ENCODE data around the gene DPP10. TPM values are rescaled to one million over a fixed set of nuclear protein-coding genes. Genes with fewer than 3 reads are reported as not detected.
"Not testable (repeated sequence)": the region's sequence is repeated elsewhere in the genome, so short reads cannot be mapped to it uniquely, and the experiment has no call there.

Gene DPP10
- total RNA-seq, 3 donors from 2014 or later (not counting 1 experiment from before 2014, with no cell fraction given), result not detected

GRCh38 chr2:115427436-115427835 is 985.0 kb downstream of the DPP10 start:
- no peaks in the 10 kb centered on the region for H3K27me3 Mint-ChIP-seq (ENCODE audit: low read depth in 2 of 2)
- Histone ChIP-seq H3K27me3 (ENCODE audit: control insufficient read depth, insufficient read depth, low read length) (no peaks in the 10 kb centered on the region), H3K27ac (ENCODE audit: low read length) (no peak overlapping the region), H3K36me3 (ENCODE audit: control insufficient read depth, insufficient read depth, low read length) (no peaks in the 10 kb centered on the region), H3K4me1 (ENCODE audit: control insufficient read depth, insufficient read depth, low read length) (no peaks in the 10 kb centered on the region), H3K9me3 (ENCODE audit: control insufficient read depth, insufficient read depth, low read length) (peaks cover 11% of the 10 kb centered on the region), H3K4me3 (ENCODE audit: low read length) (no peak overlapping the region)
- no peak for TF ChIP-seq CTCF (IDR thresholded peaks at IDR 0.05)
- 75% methylated on average over 1 of the region's 1 CpG for WGBS (ENCODE audit: insufficient coverage)
- intact Hi-C loops (cut with micrococcal nuclease), result no loop called here
- H3K27ac Mint-ChIP-seq, result no peak overlapping the region
- DNase-seq (no peak), ATAC-seq (no peak)
- peaks cover 20 to 25% of the 10 kb centered on the region in 2 donors for H3K9me3 Mint-ChIP-seq
- peaks cover 6% of the 10 kb centered on the region for H3K36me3 Mint-ChIP-seq
- H3K4me3 Mint-ChIP-seq, result no peak overlapping the region
- no peaks in the 10 kb centered on the region for H3K4me1 Mint-ChIP-seq

- H3K27ac ChIP-seq (ENCODE audit: low read length); H3K4me1 Mint-ChIP-seq; intact Hi-C loops (cut with micrococcal nuclease); H3K27me3 Mint-ChIP-seq (ENCODE audit: low read depth in 2 of 2); H3K4me1 ChIP-seq (ENCODE audit: control insufficient read depth, insufficient read depth, low read length); H3K9me3 ChIP-seq (ENCODE audit: control insufficient read depth, insufficient read depth, low read length); H3K36me3 Mint-ChIP-seq; H3K4me3 ChIP-seq (ENCODE audit: low read length); H3K27ac Mint-ChIP-seq; H3K27me3 ChIP-seq (ENCODE audit: control insufficient read depth, insufficient read depth, low read length); H3K36me3 ChIP-seq (ENCODE audit: control insufficient read depth, insufficient read depth, low read length); H3K4me3 Mint-ChIP-seq; DNase-seq; ATAC-seq: not testable (repeated sequence)
- H3K9me3 Mint-ChIP-seq, result peaks cover 16 to 21% of the 10 kb centered on the region in 2 donors
- WGBS (ENCODE audit: insufficient coverage), result 36% methylated on average over 3 of the region's 6 CpGs
These were observed 998.3 kb downstream of the DPP10 start for GRCh38 chr2:115440746-115441145.

GRCh38 chr2:115443539-115444185 is 1001.2 kb downstream of the DPP10 start:
- Histone ChIP-seq H3K4me1 (ENCODE audit: control insufficient read depth, insufficient read depth, low read length) (no peaks in the 10 kb centered on the region), H3K4me3 (ENCODE audit: low read length) (no peak overlapping the region), H3K36me3 (ENCODE audit: control insufficient read depth, insufficient read depth, low read length) (no peaks in the 10 kb centered on the region), H3K27ac (ENCODE audit: low read length) (no peak overlapping the region), H3K27me3 (ENCODE audit: control insufficient read depth, insufficient read depth, low read length) (no peaks in the 10 kb centered on the region), H3K9me3 (ENCODE audit: control insufficient read depth, insufficient read depth, low read length) (peaks cover 7% of the 10 kb centered on the region)
- H3K27me3 Mint-ChIP-seq (ENCODE audit: low read depth in 2 of 2), result no peaks in the 10 kb centered on the region
- peaks cover 9% of the 10 kb centered on the region for H3K36me3 Mint-ChIP-seq
- DNase-seq (no peak), ATAC-seq (no peak)
- WGBS (ENCODE audit: insufficient coverage), result 62% methylated on average over 1 of the region's 1 CpG
- no peak for TF ChIP-seq CTCF (IDR thresholded peaks at IDR 0.05)
- intact Hi-C loops (cut with micrococcal nuclease), result no loop called here
- no peaks in the 10 kb centered on the region for H3K4me1 Mint-ChIP-seq
- H3K4me3 Mint-ChIP-seq, result no peak overlapping the region
- H3K9me3 Mint-ChIP-seq, result peaks cover 18 to 32% of the 10 kb centered on the region in 2 donors
- H3K27ac Mint-ChIP-seq, result no peak overlapping the region

GRCh38 chr2:115460008-115460407 is 1017.6 kb downstream of the DPP10 start:
- no peak for ATAC-seq
- no CpG with 5 or more reads among the region's 2 CpGs for WGBS (ENCODE audit: insufficient coverage)
- intact Hi-C loops (cut with micrococcal nuclease), result no loop called here

More at GRCh38 chr2:115460008-115460407, 1017.6 kb downstream of the DPP10 start:
- H3K27ac Mint-ChIP-seq, result no peak overlapping the region
- H3K27me3 Mint-ChIP-seq (ENCODE audit: low read depth in 2 of 2), result no peaks in the 10 kb centered on the region
- H3K4me1 Mint-ChIP-seq, result no peaks in the 10 kb centered on the region
- no peaks in the 10 kb centered on the region for H3K27me3 ChIP-seq (ENCODE audit: control insufficient read depth, insufficient read depth, low read length)
- TF ChIP-seq CTCF (IDR thresholded peaks at IDR 0.05), result no peak
- no peaks in the 10 kb centered on the region for H3K4me1 ChIP-seq (ENCODE audit: control insufficient read depth, insufficient read depth, low read length)
- H3K4me3 ChIP-seq (ENCODE audit: low read length), result no peak overlapping the region
- H3K36me3 Mint-ChIP-seq, result no peaks in the 10 kb centered on the region
- DNase-seq, result no peak
- no peak overlapping the region for H3K27ac ChIP-seq (ENCODE audit: low read length)
- H3K36me3 ChIP-seq (ENCODE audit: control insufficient read depth, insufficient read depth, low read length), result no peaks in the 10 kb centered on the region
- peaks cover 10% of the 10 kb centered on the region for H3K9me3 ChIP-seq (ENCODE audit: control insufficient read depth, insufficient read depth, low read length)
- peaks cover 9 to 10% of the 10 kb centered on the region in 2 donors for H3K9me3 Mint-ChIP-seq
- H3K4me3 Mint-ChIP-seq, result no peak overlapping the region
